Mammary epithelial cell (primary cell): ENCODE results near the gene FER.

Experiments used
- EZH2 ChIP-seq: IDR thresholded peaks from 2 replicates; pipeline ENCODE4 v1.6.1; 2012; ENCODE audit warnings: low read length, inconsistent platforms, borderline replicate concordance
- TF ChIP-seq, protein P1 (sequence below), 2 donors: IDR thresholded peaks in 1 of 2; conservative IDR thresholded peaks in 1 of 2; 2 replicates each; pipeline ENCODE4 v1.5.1; 2011 to 2012; ENCODE audit warnings: inconsistent platforms in 2 of 2, low read length in 2 of 2, mild to moderate bottlenecking in 2 of 2, control low read depth in 1 of 2, low read depth in 1 of 2; ENCODE audit not compliant: insufficient read depth in 1 of 2; ENCODE audit errors: extremely low read depth in 1 of 2

DNA sequence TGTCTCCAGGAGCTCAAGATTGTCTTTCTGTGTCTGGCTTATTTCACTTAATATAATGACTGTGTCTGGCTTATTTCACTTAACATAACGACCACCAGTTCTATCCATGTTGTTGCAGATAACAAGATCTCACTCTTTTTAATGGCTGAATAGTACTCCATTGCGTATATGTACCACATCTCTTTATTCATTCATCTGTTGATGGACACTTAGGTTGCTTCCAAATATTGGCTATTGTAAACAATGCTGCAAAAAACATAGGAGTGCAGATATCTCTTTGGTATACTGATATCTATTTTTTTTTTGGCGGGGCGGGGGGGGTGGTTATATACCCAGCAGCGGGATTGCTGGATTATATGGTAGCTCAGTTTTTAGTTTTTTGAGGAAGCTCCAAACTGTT is 45.5 kb downstream of the FER start:
- TF ChIP-seq EZH2: no peak
- TF ChIP-seq, protein P1, sequence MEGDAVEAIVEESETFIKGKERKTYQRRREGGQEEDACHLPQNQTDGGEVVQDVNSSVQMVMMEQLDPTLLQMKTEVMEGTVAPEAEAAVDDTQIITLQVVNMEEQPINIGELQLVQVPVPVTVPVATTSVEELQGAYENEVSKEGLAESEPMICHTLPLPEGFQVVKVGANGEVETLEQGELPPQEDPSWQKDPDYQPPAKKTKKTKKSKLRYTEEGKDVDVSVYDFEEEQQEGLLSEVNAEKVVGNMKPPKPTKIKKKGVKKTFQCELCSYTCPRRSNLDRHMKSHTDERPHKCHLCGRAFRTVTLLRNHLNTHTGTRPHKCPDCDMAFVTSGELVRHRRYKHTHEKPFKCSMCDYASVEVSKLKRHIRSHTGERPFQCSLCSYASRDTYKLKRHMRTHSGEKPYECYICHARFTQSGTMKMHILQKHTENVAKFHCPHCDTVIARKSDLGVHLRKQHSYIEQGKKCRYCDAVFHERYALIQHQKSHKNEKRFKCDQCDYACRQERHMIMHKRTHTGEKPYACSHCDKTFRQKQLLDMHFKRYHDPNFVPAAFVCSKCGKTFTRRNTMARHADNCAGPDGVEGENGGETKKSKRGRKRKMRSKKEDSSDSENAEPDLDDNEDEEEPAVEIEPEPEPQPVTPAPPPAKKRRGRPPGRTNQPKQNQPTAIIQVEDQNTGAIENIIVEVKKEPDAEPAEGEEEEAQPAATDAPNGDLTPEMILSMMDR (conservative IDR thresholded peaks at IDR 0.05 in 1 of 2, IDR thresholded peaks at IDR 0.05 in 1 of 2; ENCODE audit: extremely low read depth in 1 of 2, insufficient read depth in 1 of 2, low read depth in 1 of 2, low read length in 2 of 2): no peak
